GM15510 (cell line): ENCODE results near the gene RNF44.

ENCODE experiments used
- POLR2A ChIP-seq: IDR thresholded peaks from 3 replicates; pipeline ENCODE4 v1.6.1; 2011; ENCODE audit warnings: borderline replicate concordance; ENCODE audit not compliant: insufficient read length; ENCODE audit errors: extremely low read depth

Gene RNF44

DNA sequence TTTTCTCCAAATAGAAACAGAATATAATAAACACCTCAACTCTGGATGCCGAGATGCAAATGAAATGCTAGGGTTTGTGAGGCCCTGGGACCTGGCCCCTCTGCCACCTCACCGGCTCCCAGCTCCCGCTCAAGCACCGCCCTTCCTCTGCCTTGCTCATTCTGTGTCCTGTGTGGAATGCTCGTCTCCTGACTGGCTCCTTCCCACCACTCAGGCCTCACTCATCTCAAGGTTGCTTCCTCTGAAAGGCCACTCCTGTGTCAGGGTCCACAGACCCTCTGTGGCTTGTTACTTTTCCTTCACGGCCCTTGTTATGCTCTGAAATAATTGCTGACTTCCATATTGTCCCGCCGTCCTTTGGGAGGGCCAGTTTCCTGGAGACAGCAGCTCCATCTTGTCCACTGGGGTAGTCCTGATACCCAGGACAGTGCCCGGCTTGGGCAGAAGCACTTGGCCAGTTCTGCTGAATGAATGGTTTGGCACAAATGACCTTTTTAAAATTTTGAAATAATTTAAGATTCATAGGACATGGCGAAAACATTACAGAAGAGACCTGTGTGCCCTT lies 15.4 kb downstream of the RNF44 start:
- no peak for TF ChIP-seq POLR2A

DNA sequence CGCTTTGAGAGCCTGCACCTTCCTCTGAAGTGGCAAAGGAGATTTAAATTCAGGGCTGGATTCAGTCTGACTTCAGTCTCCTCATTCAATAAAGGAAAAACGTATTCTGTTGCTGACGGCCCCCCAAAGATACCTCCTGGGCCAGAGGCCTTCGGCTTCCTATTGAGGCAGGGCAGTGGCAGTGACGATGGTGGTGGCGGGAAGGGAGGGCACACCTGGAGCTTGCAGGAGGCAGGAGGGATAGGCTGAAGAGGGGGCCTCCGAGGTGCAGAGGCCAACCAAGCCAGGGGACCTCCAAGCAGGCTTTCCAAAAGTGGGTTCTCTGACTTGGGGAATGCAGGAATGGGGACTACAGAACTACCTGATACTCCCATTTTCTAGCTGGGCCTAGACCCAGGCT lies 15.9 kb downstream of the RNF44 start:
- TF ChIP-seq POLR2A = no peak

DNA sequence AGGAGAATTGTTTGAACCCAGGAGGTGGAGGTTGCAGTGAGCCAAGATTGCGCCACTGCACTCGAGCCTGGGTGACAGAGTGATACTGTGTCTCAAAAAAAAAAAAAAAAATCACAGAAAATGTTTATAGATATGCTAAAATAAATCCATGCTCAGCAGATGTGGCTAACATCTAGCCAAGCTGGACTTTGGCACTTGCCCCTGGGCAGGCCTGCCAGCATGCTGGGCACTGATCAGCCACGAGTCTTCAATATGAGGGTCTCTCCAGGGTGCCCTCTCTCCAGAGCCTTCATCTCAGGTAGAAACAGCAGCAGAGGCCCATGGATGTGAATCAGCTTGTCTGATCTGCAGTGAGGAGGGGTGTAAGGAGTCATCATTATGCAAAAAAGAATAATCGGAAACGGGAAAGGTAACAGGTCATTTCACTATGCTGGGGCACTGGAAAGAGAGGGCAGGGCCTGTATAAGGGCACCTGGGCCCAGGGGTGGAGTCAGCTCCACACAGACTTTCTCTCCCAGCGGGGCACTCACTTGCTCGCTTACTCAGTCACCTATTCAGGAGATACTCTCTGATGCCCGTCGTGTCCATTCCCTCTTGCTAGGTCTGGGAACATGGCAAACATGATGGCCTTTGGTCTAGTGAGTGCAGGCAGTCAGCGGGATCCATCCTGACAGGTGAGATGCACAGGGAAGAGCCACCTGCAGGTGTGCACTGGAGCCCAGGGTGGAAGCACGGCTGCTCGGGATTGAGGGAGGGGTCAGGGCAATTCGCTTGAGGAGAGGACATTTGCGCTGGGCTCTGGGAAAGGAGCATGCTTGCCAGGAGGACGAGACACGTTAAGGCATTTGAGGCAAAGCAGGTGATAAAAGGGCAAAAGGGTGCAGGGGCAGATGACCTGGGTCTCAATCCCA lies 17.1 kb downstream of the RNF44 start:
- TF ChIP-seq POLR2A = no peak

DNA sequence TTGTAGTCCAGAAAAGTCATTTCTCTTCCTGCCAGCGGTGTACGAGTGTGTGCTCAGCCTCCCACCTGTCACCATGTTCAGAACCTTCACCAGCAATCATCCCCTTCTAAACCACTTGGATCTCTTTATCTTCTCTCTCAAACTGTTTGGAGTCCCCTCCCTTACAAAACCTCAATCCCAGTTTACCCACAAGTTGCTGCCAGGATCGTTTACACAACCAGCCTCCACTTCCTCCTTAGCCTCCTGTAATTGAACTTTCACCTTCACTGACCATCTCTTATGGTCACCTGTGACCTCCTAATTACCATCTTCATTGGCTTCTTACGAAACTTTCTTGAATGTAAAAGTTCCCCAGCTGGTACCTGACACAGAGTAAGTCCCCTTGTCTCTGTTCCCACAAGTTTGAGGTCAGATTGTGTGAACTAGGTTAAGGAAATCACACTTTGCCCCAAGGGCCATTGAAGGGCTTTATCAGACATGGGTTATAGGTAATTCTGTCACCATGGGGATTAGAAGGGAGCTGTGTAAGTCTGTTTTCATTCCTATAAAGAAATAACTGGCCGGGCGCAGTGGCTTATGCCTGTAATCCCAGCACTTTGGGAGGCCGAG lies 20.0 kb downstream of the RNF44 start:
- no peak for TF ChIP-seq POLR2A

DNA sequence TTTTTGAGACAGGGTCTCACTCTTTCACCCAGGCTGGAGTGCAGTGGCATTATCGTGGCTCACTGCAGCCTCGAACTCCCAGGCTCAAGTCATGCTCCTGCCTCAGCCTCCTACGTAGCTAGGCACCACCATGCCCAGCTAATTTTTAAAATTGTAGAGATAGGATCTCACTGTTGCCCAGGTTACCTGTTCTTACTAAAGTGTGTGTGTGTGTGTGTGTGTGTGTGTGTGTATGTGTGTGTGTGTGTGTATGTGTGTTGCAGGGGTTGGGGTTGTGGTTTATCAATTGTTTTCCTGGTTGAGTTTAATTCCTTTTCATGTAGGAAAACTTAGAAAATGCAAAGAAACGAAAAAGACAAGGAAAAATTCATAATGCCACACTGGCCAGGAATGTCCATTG lies 21.8 kb downstream of the RNF44 start:
- TF ChIP-seq POLR2A = no peak

DNA sequence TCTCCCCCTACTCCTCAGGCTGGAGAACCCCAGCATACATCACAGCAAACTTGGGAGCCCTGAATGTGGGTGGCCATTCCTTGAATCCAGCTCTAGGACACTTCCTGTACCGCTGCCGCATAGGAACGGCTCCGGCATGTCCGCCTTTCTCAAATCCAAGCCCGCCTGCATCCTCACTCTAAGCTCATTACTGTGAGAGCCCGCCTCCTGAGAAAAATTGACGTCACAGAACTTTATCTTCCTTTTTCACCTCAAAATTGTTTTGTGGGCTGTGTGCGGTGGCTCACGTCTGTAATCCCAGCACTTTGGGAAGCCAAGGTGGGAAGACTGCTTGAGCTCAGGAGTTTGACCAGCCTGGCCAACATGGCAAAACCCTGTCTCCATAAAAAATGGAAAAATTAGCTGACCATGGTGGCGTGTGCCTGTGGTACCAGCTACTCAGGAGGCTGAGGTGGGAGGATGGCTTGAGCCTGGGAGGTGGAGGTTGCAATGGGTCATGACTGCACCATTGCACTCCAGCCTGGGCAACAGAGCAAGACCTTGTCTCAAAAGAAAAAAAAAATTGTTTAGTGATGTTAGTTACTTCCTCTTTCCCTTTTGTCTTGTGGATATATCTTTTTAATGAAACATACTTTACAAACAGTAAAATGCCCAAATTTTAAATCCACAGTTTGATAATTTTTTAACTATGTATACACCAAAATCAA lies 22.8 kb downstream of the RNF44 start:
- no peak for TF ChIP-seq POLR2A

DNA sequence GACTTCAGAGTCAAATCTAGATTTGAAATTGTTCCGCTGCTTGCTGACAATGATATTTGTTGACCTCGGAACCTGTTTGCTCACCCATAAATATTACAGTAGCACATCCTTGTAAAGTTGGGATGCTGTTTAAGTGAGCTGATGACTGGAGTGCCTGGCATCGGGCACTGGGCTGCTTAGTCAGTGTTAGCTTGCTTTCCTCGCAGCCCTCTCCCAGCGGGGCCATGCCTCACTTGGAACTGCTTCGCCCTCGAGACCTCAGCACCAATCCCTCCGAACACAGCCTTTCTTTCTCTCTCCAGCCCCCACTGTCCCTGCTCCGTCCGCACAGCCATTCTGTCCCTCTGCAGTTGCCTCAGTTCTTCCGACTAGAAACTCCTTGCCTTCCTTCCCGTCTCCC lies 23.4 kb downstream of the RNF44 start:
- no peak for TF ChIP-seq POLR2A

DNA sequence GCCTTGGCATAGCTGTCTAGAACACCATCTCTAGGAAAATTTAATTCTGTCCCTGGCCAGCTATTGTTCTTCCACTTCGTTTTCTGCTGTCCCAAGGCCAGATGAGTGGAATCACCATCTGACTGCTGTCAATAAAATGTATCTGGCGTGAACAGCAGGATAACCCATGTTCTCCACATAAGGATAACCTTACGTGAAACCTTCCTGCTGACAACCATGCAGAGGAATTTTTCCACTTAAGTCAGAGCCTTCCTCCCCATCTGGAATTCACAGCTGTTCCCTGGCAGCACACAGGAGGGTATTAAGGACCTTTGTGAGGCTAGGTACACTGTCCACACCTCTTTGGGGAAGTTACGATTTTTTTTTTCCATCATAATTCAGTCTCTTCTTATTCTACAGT lies 28.6 kb downstream of the RNF44 start:
- no peak for TF ChIP-seq POLR2A

DNA sequence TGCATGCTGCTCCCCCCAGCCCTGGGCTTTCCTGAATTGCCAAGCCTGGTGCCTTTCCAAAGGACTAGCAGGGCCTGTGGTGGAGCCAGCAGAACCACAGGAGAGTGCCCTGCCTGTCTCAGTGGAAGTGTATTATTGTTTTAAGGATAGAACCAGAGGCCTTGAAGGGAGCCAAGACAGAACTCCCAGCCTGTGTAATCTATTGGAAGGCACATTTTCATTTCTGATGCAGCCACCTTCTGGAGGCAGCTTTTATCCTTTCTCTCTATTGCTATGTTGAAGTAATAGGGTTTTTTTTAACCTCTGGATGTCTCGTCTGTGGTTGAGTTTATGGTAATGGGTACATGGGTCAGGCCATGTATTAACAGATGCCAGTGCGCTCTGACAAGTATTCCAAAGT lies 29.3 kb downstream of the RNF44 start:
- no peak for TF ChIP-seq POLR2A

DNA sequence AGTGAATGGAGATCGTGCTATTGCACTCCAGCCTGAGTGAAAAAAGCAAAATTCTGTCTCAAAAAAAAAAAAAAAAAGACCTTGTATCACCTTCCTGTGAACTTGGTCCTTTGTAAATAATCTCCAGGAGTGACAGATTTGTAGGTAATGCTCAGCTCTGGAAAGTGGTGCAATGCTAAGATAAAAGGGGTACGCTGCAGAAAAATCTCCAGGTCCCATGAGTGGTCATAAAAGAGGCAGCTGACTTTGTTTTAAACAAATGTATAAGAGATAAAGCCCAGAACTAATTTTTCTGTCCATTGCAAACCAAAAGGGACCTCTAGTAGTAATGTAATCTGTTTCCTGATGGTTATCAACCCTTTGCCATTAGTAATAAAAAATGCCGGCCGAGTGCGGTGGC lies 33.7 kb downstream of the RNF44 start:
- no peak for TF ChIP-seq POLR2A

DNA sequence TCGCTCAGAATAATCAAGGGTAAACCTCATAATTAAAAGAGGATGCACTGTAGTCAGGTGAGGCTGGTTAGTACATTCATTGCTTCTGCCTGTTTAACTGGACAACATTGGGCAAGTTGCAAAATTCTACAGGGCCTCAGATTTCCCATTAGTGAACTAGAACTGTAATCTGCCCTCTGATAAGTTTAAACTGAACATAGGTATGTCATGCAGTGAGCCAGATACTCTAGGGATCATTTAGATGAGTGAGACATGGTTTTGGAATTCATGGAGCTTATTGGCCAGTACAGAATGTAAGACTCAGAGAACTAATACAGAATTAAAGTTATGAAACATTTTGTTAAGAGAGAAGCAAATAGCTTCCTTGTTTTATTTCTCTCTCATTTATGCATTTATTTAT lies 35.9 kb downstream of the RNF44 start:
- no peak for TF ChIP-seq POLR2A

DNA sequence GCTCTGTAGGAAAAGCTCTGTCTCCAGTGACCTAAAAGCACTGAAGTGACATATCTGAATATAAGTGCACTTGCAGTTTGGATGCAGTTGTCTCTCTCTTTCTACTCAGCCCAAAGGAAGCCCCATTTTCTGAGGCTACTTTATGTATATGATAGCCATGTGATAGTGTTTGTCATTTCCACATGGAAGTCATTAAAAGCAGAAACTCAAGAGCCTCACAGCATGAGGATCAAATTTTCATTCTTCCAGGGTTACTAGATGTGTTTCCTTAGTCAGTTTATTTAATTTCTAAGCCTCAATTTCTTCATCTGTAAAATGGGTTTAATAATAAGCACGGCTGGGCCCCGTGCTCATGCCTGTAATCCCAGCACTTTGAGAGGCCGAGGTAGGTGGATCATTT lies 36.7 kb downstream of the RNF44 start:
- TF ChIP-seq POLR2A = no peak

DNA sequence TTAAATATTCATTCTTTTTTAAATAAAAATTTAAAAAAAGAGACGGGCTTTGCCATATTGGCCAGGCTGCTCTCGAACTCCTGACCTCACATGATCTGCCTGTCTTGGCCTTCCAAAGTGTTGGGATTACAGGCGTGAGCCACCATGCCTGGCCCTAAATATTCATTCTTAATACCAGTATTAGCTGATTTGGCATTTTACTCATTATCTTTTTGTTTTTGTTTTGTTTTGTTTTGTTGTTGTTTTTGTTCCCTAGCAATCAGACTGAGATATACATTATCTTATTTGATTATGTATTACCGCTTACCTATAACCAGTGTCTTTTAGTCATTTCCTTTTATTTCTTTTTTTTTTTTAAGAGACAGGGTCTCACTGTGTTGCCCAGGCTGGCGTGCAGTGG lies 37.9 kb downstream of the RNF44 start:
- TF ChIP-seq POLR2A = no peak

DNA sequence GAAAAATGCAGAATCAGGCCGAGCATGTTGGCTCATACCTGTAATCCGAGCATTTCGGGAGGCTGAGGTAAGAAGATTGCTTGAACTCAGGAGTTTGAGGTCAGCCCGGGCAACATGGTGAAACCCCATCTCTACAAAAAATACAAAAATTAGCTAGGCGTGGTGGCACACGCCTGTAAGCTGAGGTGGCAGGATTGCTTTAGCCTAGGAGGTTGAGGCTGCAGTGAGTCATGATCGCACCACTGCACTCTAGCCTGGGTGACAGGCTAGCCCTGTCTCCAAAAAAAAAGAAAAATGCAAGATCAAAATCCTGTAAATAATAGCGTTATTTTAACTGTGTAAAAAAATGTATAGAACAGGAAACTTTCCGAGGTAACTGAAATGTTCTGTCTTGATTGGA lies 39.4 kb downstream of the RNF44 start:
- no peak for TF ChIP-seq POLR2A

DNA sequence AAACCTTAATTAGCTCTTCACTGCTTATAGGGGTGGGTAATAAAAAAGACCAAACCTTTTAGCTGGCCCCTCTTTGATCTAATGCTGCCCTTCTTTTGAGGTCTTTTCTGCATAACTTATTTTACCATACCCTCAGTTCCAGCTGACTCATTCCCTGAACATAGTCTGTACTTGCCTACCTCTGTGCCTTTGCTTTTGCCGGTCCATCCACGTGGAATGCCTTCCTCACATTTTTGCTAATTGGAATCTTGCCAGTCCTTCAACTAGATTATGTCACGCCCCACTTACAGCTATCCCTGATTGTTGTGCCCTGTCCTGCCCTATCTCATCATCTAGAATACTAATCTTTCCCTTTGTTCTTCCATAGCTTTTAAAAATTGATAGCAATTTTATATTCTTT lies 44.8 kb downstream of the RNF44 start:
- TF ChIP-seq POLR2A = no peak
